Activated T-helper 1 cell treated with anti-CD3 and anti-CD28 coated beads, Interleukin-12 subunit alpha, Interleukin-12 subunit beta, Interleukin-2, Interleukin-4 antibody, amounts not matched to agents 30 ng/mL and 10 ng/mL and 1 ng/mL, durations not matched to agents 14 hours and 24 hours and 36 hours (primary cell): ENCODE data around the gene CYP2A6. TPM values are rescaled to one million over a fixed set of nuclear protein-coding genes. Genes with fewer than 3 reads are reported as not detected.
"Not testable (repeated sequence)": the region's sequence is repeated elsewhere in the genome, so short reads cannot be mapped to it uniquely, and the experiment has no call there.

Experiments
- DNase-seq: peaks from one replicate; pipeline ENCODE4 v3.0.0; 2021; ENCODE audit warnings: low spot score
- H3K27ac Mint-ChIP-seq: one replicate; pipeline ENCODE4 v1.8.0; 2021; ENCODE audit warnings: mild to moderate bottlenecking, mixed read lengths
- H3K27me3 Mint-ChIP-seq: one replicate; pipeline ENCODE4 v1.8.0; 2022; ENCODE audit warnings: mild to moderate bottlenecking, moderate library complexity, mixed read lengths; ENCODE audit not compliant: insufficient read depth
- H3K36me3 Mint-ChIP-seq: one replicate; pipeline ENCODE4 v1.8.0; 2021; ENCODE audit warnings: low read depth, mixed read lengths
- H3K4me1 Mint-ChIP-seq: one replicate; pipeline ENCODE4 v1.8.0; 2021; ENCODE audit warnings: low read depth, mixed read lengths
- H3K4me3 Mint-ChIP-seq: one replicate; pipeline ENCODE4 v1.8.0; 2021; ENCODE audit warnings: mild to moderate bottlenecking, moderate library complexity, mixed read lengths
- H3K9me3 Mint-ChIP-seq: one replicate; pipeline ENCODE4 v1.8.0; 2021; ENCODE audit warnings: mixed read lengths
- intact Hi-C: fragments of 100-400 bp; cut with micrococcal nuclease; formaldehyde crosslinking; loops from one replicate; pipeline ENCODE4 v1.15.1; 2024
- total RNA-seq: library from RNA; stranded (reverse); gene quantifications from 2 replicates; pipeline ENCODE4 v1.2.3, GENCODE V29; 2022

The CYP2A6 gene
- total RNA-seq, 1 donor from 2014 or later: not detected

- Mint-ChIP-seq H3K4me3 (no peak overlapping the region), H3K9me3 (no peaks in the 10 kb centered on the region), H3K36me3 (peaks cover 3% of the 10 kb centered on the region), H3K4me1 (peaks cover 14% of the 10 kb centered on the region), H3K27me3 (peaks cover 28% of the 10 kb centered on the region), H3K27ac (no peak overlapping the region)
- no peak for DNase-seq
- intact Hi-C loops: no loop called here
Measured at GRCh38 chr19:40872209-40872608, 22.0 kb upstream of the CYP2A6 start.

GRCh38 chr19:40867701-40868100, 17.5 kb upstream of the CYP2A6 start:
- Mint-ChIP-seq H3K27ac (no peak overlapping the region), H3K4me1 (no peaks in the 10 kb centered on the region), H3K9me3 (no peaks in the 10 kb centered on the region), H3K27me3 (peaks cover 36% of the 10 kb centered on the region), H3K36me3 (no peaks in the 10 kb centered on the region), H3K4me3 (no peak overlapping the region)
- intact Hi-C loops: no loop called here
- no peak for DNase-seq

- H3K9me3 Mint-ChIP-seq, H3K27ac Mint-ChIP-seq, H3K36me3 Mint-ChIP-seq, H3K4me1 Mint-ChIP-seq, intact Hi-C loops, DNase-seq, H3K4me3 Mint-ChIP-seq: not testable (repeated sequence)
- H3K27me3 Mint-ChIP-seq: peaks cover 34% of the 10 kb centered on the region
Measured at GRCh38 chr19:40864739-40865496, 14.7 kb upstream of the CYP2A6 start.

DNA sequence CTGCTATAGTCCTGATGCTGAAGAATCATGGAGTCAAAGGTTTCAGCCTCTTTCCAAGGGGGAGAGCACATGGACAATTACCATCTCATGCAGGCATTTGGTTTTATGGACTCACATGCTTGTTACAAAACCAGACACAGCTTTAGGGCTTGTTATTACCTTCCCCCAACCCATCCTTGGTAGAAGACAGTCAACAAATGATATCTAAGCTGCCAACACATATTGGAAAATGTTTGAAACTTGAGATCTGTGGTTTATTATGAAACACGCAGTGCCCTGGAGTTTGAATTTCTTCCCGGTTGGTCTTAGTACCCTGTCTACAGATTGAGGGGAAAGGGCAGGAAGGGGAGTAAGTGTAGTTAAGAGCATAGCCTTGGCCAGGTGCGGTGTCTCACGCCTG, 12.5 kb upstream of the CYP2A6 start:
- Mint-ChIP-seq H3K27me3 (peaks cover 29% of the 10 kb centered on the region), H3K4me1 (no peaks in the 10 kb centered on the region), H3K4me3 (no peak overlapping the region), H3K27ac (no peak overlapping the region), H3K9me3 (no peaks in the 10 kb centered on the region), H3K36me3 (no peaks in the 10 kb centered on the region)
- intact Hi-C loops: no loop called here
- no peak for DNase-seq

DNA sequence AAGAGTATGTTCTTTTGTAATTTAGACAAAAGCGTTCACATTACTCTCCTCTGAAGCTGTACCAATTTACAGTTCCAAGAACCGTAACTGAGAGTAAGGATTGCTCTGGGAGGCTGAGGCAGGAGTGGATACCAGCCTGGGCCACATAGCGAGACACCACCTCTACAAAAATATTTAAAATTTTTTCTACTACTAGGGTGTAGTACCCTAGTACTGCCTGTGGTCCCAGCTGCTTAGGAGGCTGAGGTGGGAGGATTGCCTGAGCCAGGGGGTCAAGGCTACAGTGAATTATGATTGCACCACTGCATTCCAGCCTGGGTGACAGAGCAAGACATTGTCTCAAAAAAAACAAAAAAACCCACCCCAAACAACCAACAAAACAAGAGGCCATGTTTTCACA, 12.1 kb upstream of the CYP2A6 start:
- no peak overlapping the region for H3K27ac Mint-ChIP-seq
- intact Hi-C loops: no loop called here

DNA sequence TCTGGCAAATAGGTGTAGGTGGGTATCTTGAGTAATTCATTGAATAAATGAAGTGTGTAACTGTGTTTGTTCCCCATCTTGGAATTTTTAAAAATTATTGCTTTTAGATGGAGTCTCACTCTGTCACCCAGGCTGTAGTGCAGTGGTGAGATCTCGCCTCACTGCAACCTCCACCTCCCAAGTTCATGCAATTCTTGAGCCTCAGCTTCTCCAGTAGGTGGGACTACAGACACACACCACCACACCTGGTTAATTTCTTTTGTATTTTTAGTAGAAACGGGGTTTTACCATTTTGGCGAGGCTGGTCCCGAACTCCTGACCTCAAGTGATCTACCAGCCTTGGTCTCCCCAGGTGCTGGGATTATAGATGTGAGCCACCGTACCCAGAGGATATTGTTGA, 7.9 kb upstream of the CYP2A6 start:
- DNase-seq: no peak
- intact Hi-C loops: no loop called here
- no peaks in the 10 kb centered on the region for H3K4me1 Mint-ChIP-seq
- H3K4me3 Mint-ChIP-seq: no peak overlapping the region
- H3K27ac Mint-ChIP-seq: no peak overlapping the region
- no peaks in the 10 kb centered on the region for H3K9me3 Mint-ChIP-seq
- peaks cover 19% of the 10 kb centered on the region for H3K27me3 Mint-ChIP-seq
- no peaks in the 10 kb centered on the region for H3K36me3 Mint-ChIP-seq

More for the DNA sequence above, 12.1 kb upstream of the CYP2A6 start:
- DNase-seq: no peak
- Mint-ChIP-seq H3K36me3 (no peaks in the 10 kb centered on the region), H3K4me3 (no peak overlapping the region), H3K27me3 (peaks cover 29% of the 10 kb centered on the region), H3K4me1 (no peaks in the 10 kb centered on the region), H3K9me3 (no peaks in the 10 kb centered on the region)

DNA sequence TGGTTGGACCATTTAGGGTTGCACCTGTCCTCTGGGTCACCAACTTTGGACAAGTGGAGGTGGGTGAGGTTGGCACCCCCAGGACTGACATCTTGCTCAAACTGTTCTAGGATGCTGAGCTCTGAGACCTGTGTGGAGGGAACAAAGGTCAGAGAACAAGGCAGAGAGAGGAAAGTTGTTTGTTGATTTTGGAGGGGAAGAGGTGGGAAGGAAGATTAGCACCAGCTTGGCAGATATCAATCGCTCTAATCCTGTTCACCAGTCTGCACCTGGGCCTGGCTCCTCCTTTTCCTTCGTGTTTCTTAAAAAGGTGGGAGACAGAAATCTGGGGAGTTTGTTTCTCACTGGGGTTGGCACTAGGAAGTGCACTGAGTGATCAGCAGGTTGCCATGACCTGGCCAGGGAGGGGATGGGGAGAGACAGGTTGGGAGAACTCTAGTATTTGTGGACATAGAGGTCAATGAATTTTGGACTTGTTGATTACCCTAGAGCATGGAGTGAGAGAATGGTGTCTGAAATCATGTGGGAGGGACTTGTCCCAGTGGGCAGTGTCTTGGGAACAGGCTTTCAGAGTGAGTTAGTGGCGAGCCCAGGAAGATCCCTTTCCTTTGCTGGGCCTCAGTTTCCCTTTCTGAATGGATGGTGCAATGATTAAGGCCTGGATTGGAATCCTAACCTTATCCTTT, 2.4 kb upstream of the CYP2A6 start:
- H3K27me3 Mint-ChIP-seq: peaks cover 30% of the 10 kb centered on the region
- H3K36me3 Mint-ChIP-seq, H3K27ac Mint-ChIP-seq, H3K9me3 Mint-ChIP-seq, DNase-seq, H3K4me1 Mint-ChIP-seq, intact Hi-C loops, H3K4me3 Mint-ChIP-seq: not testable (repeated sequence)

DNA sequence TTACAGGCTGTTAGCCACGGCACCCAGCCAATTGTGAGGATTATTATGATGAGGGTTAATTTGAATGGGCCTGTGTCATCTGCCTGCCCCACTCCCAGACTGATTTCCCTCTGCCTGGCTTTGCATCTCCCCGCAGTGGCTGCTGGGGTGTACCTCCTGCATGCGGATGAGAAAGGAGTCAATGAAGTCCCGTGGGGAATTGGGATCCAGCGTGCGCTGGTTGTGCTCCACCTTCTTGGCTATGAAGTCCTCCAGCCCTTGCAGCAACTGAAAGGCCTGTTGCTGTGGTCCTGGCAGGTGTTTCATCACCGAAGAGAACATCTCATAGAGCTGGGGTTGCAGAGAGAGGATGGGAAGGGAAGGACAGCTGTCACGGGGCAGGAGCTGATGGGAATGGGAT, 3.5 kb downstream of the CYP2A6 start:
- peaks cover 37% of the 10 kb centered on the region for H3K27me3 Mint-ChIP-seq
- H3K27ac Mint-ChIP-seq, H3K9me3 Mint-ChIP-seq, DNase-seq, H3K4me3 Mint-ChIP-seq, H3K36me3 Mint-ChIP-seq, intact Hi-C loops: not testable (repeated sequence)
- H3K4me1 Mint-ChIP-seq: peaks cover 30% of the 10 kb centered on the region

GRCh38 chr19:40843653-40844052, 6.6 kb downstream of the CYP2A6 start:
- intact Hi-C loops, H3K9me3 Mint-ChIP-seq, H3K36me3 Mint-ChIP-seq: not testable (repeated sequence)
- Mint-ChIP-seq H3K27me3 (peaks cover 35% of the 10 kb centered on the region), H3K4me3 (peak overlapping the region; percentile 60), H3K4me1 (peaks cover 24% of the 10 kb centered on the region), H3K27ac (peak overlapping the region; percentile 46)
- DNase-seq: peak; percentile 59

GRCh38 chr19:40842997-40843652, 7.1 kb downstream of the CYP2A6 start:
- DNase-seq, H3K9me3 Mint-ChIP-seq, intact Hi-C loops, H3K36me3 Mint-ChIP-seq: not testable (repeated sequence)
- H3K27me3 Mint-ChIP-seq: peaks cover 37% of the 10 kb centered on the region
- H3K27ac Mint-ChIP-seq: peak overlapping the region; percentile 46
- peak overlapping the region; percentile 60 for H3K4me3 Mint-ChIP-seq
- H3K4me1 Mint-ChIP-seq: peaks cover 24% of the 10 kb centered on the region

- Mint-ChIP-seq H3K4me1 (peaks cover 24% of the 10 kb centered on the region), H3K27me3 (peaks cover 26% of the 10 kb centered on the region)
- intact Hi-C loops, H3K9me3 Mint-ChIP-seq, DNase-seq, H3K27ac Mint-ChIP-seq, H3K4me3 Mint-ChIP-seq, H3K36me3 Mint-ChIP-seq: not testable (repeated sequence)
Measured at GRCh38 chr19:40842012-40842411, 8.2 kb downstream of the CYP2A6 start.

DNA sequence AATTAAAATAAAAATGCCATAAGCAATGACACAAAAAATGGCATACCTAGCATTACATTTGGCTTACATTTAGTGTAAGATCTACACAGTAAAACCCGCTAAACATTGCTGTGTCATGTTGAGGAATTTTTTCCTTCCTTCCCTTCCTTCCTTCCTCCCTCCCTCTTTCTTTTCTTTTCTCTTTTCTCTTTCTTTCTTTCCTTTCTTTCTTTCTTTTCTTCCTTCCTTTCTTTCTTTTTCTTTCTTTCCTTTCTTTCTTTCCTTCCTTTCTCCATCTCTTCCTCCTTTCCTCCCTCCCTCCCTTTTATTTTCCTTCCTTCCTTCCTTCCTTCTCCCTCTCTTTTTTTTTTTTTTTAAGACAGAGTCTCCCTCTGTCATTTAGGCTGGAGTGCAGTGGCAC, 11.8 kb downstream of the CYP2A6 start:
- H3K27ac Mint-ChIP-seq, H3K36me3 Mint-ChIP-seq, H3K4me3 Mint-ChIP-seq, DNase-seq, H3K9me3 Mint-ChIP-seq, intact Hi-C loops: not testable (repeated sequence)
- Mint-ChIP-seq H3K27me3 (peaks cover 23% of the 10 kb centered on the region), H3K4me1 (peaks cover 10% of the 10 kb centered on the region)

- H3K4me3 Mint-ChIP-seq: no peak overlapping the region
- no peak overlapping the region for H3K27ac Mint-ChIP-seq
- H3K36me3 Mint-ChIP-seq: no peaks in the 10 kb centered on the region
- peaks cover 5% of the 10 kb centered on the region for H3K4me1 Mint-ChIP-seq
- no peak for DNase-seq
- no peaks in the 10 kb centered on the region for H3K9me3 Mint-ChIP-seq
- intact Hi-C loops: no loop called here
- peaks cover 21% of the 10 kb centered on the region for H3K27me3 Mint-ChIP-seq
Measured at GRCh38 chr19:40836754-40837429, 13.4 kb downstream of the CYP2A6 start.
